ENCODE results near the gene CLASP1. TPM values are rescaled to one million over a fixed set of nuclear protein-coding genes. Genes with fewer than 3 reads are reported as not detected.

CLASP1 gene
- total and polyA plus RNA-seq, 8 donors, result 5.7 to 188 (median 20.8) TPM

DNA sequence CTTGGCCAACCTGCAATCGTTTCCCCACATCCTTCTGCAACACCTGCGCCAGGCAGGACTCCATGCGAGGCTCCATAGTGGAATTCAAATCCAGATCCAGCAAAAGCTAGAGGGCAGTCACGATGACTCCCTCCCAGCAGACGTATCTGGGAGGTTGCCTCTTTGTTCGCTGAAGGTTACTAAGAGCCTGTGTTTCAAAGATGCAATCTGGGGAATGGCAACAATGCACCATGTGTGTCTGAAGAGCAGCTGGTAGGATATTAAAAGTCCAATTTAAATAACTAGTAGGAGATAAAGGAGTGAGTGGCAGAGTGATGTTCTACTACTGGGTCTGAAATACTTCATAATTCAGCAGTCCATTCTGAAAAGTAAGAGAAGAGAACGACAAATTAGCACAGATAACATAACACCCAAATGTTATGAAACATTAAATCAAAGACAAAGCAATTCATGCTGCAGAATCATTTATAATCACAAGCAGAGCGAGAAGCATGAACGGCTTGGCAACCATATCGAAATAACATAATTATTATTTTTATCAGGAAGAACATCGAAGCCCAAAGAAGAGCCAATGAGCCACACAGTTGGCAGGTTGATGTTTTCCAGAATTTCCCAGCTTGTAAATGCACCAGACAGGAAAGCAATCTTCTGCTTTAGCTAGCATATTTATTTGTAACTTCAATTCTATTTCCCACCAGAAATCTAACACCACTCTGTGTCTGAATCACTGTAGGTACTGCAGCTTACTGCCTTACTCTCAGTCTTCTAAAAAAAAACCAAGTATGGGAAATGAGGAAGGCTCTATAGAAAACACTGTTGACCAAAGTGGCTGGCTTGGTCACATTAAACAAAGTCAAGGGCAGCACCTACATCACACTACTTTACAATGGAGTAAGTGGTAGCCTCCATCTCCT is 43.2 kb downstream of the CLASP1 start:
- Histone ChIP-seq H3K9me3 (no peaks in the 10 kb centered on the region), H3K27me3 (no peaks in the 10 kb centered on the region), H3K4me3 (no peak overlapping the region), H3K36me3 (peaks cover 0 to 23% (median 20%) of the 10 kb centered on the region in 4 donors), H3K27ac (no peak overlapping the region), H3K4me1 (peaks cover 0 to 52% (median 7%) of the 10 kb centered on the region in 4 donors)
- no peak for DNase-seq
- TF ChIP-seq, protein P1, sequence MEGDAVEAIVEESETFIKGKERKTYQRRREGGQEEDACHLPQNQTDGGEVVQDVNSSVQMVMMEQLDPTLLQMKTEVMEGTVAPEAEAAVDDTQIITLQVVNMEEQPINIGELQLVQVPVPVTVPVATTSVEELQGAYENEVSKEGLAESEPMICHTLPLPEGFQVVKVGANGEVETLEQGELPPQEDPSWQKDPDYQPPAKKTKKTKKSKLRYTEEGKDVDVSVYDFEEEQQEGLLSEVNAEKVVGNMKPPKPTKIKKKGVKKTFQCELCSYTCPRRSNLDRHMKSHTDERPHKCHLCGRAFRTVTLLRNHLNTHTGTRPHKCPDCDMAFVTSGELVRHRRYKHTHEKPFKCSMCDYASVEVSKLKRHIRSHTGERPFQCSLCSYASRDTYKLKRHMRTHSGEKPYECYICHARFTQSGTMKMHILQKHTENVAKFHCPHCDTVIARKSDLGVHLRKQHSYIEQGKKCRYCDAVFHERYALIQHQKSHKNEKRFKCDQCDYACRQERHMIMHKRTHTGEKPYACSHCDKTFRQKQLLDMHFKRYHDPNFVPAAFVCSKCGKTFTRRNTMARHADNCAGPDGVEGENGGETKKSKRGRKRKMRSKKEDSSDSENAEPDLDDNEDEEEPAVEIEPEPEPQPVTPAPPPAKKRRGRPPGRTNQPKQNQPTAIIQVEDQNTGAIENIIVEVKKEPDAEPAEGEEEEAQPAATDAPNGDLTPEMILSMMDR (IDR thresholded peaks at IDR 0.05), result no peak
- TF ChIP-seq POLR2AphosphoS5 (IDR thresholded peaks at IDR 0.05) (no peak), POLR2A (IDR thresholded peaks at IDR 0.05) (no peak), EP300 (IDR thresholded peaks at IDR 0.05) (no peak)
- intact Hi-C loops (cut with DNase I; ENCODE audit: low total_unique reads), result no loop called here
- 74 to 84% (median 82%) methylated on average over 11 of the region's 11 CpGs for WGBS, 5 donors

DNA sequence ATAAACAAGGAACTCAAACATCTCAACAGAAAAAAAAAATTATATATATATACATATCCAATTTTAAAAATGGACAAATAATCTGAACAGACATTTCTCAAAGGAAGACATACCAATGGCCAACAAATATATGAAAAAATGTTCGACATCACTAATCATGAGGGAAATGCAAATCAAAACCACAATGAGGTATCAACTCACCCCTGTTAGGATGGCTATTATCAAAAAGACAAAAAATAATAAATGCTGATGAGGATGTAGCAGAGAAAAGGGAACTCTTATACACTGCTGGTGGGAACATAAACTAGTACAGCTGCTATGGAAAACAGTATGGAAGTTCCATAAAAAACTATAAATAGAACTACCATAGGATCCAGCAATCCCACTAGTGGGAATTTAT is 46.1 kb downstream of the CLASP1 start:
- no peaks in the 10 kb centered on the region for H3K9me3 ChIP-seq
- WGBS, 5 donors, result 95 to 98% (median 97%) methylated on average over 1 of the region's 1 CpG
- intact Hi-C loops (cut with DNase I; ENCODE audit: low total_unique reads), result no loop called here
- H3K4me3 ChIP-seq, result no peak overlapping the region
- H3K4me1 ChIP-seq, result peaks cover 0 to 42% (median 11%) of the 10 kb centered on the region in 4 donors
- no peaks in the 10 kb centered on the region for H3K27me3 ChIP-seq
- H3K36me3 ChIP-seq, result peaks cover 0 to 23% (median 20%) of the 10 kb centered on the region in 4 donors
- DNase-seq, result no peak
- no peak overlapping the region for H3K27ac ChIP-seq
- TF ChIP-seq POLR2A (IDR thresholded peaks at IDR 0.05) (no peak), POLR2AphosphoS5 (IDR thresholded peaks at IDR 0.05) (no peak), EP300 (IDR thresholded peaks at IDR 0.05) (no peak)
- TF ChIP-seq, protein P1 (IDR thresholded peaks at IDR 0.05), result no peak

DNA sequence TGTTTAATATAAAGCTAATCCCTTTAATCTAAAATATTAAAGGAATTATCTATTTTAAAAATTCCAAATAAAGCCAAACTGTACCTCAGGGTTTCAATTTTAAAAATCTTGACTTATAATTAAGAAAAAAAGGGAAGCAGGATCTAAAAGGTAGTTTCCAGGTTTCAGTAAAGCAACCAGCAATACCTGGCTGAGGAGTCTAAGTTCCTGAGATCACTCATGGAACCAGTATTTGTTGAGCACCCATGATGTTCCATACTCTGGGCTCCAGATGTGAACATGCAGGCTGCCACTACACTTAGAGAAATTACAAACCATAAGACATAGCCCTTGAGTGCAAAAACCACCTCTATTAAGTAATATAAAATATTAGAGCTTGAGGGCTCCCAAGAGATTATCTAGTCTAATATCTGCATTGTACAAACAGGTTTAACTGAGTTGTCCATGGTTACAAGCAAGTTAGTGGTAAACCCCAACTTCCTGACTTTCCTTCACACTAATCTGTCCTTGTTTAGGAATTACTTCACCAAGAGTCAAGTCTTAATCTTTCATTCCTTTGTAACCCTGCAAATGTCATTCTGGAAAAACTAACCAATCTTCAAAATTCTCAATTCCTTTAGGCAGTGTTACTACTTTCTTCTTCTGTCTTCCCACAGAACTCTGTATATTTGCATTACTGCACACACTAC is 49.2 kb downstream of the CLASP1 start:
- intact Hi-C loops (cut with DNase I; ENCODE audit: low total_unique reads), result no loop called here
- Histone ChIP-seq H3K27me3 (no peaks in the 10 kb centered on the region), H3K4me1 (peaks cover 18 to 50% (median 32%) of the 10 kb centered on the region in 4 donors), H3K9me3 (no peaks in the 10 kb centered on the region), H3K27ac (no peak overlapping the region), H3K36me3 (peaks cover 0 to 20% (median 10%) of the 10 kb centered on the region in 4 donors), H3K4me3 (no peak overlapping the region)
- no peak for DNase-seq
- TF ChIP-seq, protein P1 (IDR thresholded peaks at IDR 0.05), result no peak
- TF ChIP-seq POLR2A (IDR thresholded peaks at IDR 0.05) (no peak), EP300 (IDR thresholded peaks at IDR 0.05) (no peak), POLR2AphosphoS5 (IDR thresholded peaks at IDR 0.05) (no peak)

DNA sequence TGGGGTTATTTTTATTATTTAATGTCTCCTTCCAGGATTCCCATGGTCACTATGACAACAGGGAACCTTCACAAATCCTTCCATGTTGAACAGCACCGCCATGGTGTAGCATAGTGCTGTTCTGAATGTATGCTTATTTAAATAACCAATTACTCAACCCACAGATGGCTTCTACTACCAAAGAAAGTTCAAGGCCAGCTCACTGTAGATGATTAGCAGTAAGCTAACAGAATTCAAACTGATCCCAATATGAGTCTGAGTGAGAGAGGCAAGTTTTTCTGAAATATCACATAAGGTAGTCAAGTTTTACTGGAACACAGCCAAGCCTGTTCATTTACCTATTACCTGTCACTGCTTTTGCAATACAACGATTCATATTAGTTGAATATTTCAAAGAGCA is 51.2 kb downstream of the CLASP1 start:
- DNase-seq, result no peak
- no peak for TF ChIP-seq POLR2A (IDR thresholded peaks at IDR 0.05)
- TF ChIP-seq, protein P1 (IDR thresholded peaks at IDR 0.05), result no peak
- no peak for TF ChIP-seq POLR2AphosphoS5 (IDR thresholded peaks at IDR 0.05)
- no peak for TF ChIP-seq EP300 (IDR thresholded peaks at IDR 0.05)
- Histone ChIP-seq H3K4me3 (no peak overlapping the region), H3K27ac (no peak overlapping the region), H3K27me3 (no peaks in the 10 kb centered on the region), H3K36me3 (peaks cover 0 to 7% (median 0%) of the 10 kb centered on the region in 4 donors), H3K9me3 (no peaks in the 10 kb centered on the region), H3K4me1 (peaks cover 19 to 50% (median 33%) of the 10 kb centered on the region in 4 donors)
- WGBS, 5 donors, result 66 to 85% (median 75%) methylated on average over 2 of the region's 2 CpGs
- intact Hi-C loops (cut with DNase I; ENCODE audit: low total_unique reads), result no loop called here

Data from stomach (tissue), 9 donors.